Glutamatergic neuron (in vitro differentiated cells): ENCODE measurements around the gene PLA2G6. TPM values are rescaled to one million over a fixed set of nuclear protein-coding genes. Genes with fewer than 3 reads are reported as not detected.

Experiments
- DNase-seq: peaks from one replicate; pipeline ENCODE4 v3.0.0; 2022
- H3K27ac Mint-ChIP-seq: one replicate; pipeline ENCODE4 v1.8.0; 2020; ENCODE audit warnings: mild to moderate bottlenecking, mixed read lengths, inconsistent platforms; ENCODE audit not compliant: unreplicated experiment
- H3K27me3 Mint-ChIP-seq: one replicate; pipeline ENCODE4 v1.8.0; 2020; ENCODE audit warnings: mild to moderate bottlenecking, moderate library complexity, mixed read lengths, inconsistent platforms; ENCODE audit not compliant: unreplicated experiment
- H3K36me3 Mint-ChIP-seq: one replicate; pipeline ENCODE4 v1.8.0; 2020; ENCODE audit warnings: mild to moderate bottlenecking, mixed read lengths, inconsistent platforms; ENCODE audit not compliant: unreplicated experiment
- H3K4me1 Mint-ChIP-seq: one replicate; pipeline ENCODE4 v1.8.0; 2020; ENCODE audit warnings: mild to moderate bottlenecking, low read depth, mixed read lengths, inconsistent platforms; ENCODE audit not compliant: unreplicated experiment
- H3K4me3 Mint-ChIP-seq: one replicate; pipeline ENCODE4 v1.8.0; 2020; ENCODE audit warnings: mild to moderate bottlenecking, mixed read lengths, inconsistent platforms; ENCODE audit not compliant: unreplicated experiment
- H3K9me3 Mint-ChIP-seq: one replicate; pipeline ENCODE4 v1.8.0; 2020; ENCODE audit warnings: mild to moderate bottlenecking, moderate library complexity, mixed read lengths, inconsistent platforms; ENCODE audit not compliant: unreplicated experiment
- CTCF ChIP-seq: fragments of 200-600 bp; sonication (generic); IDR thresholded peaks from one replicate; pipeline ENCODE4 v1.5.0; 2021; ENCODE audit not compliant: partially characterized antibody, unreplicated experiment
- total RNA-seq: library from RNA; stranded (reverse); fragmentation: NEBNext Ultra II Directional; extraction: Animal tissue kit (Norgen Biotek cat#: 25700); gene quantifications from one replicate; pipeline ENCODE4 v1.2.1, GENCODE V29; 2021; ENCODE audit not compliant: unreplicated experiment

The PLA2G6 gene
- total RNA-seq, 1 donor from 2014 or later: 42.2 TPM

DNA sequence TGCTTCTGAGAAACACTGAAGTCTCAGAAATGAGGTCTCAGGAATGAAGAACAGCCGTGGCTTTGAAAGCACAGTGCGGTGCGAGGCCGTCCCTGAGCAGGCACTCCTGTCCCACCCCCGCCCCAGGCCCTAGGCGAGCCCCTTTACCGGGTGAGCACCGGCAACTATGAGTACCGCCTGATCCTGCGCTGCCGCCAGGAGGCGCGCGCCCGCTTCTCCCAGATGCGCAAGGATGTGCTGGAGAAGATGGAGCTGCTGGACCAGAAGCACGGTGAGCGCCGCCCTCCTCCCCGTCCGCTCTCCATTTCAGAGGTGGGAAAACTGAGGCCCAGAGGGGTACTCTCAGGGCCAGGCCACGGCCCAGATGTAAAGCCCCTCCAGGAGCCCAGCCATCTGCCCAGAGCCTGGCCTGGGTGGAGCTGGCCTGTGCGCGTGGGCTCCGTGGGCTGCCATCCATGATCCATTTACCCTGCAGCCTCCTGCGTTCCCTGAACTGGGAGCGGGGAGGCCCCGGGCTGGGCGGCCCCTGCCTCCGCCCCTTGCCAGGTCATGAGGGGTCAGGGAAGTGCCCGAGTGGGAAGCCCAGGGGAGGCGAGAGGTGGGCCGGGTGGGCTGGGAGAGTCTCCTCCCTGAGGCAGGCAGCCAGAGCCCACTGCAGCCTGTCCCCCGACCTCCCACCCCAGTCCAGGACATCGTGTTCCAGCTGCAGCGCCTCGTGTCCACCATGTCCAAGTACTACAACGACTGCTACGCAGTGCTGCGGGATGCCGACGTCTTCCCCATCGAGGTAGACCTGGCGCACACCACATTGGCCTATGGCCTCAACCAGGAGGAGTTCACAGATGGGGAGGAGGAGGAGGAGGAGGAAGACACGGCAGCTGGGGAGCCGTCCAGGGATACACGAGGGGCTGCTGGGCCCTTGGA is 107.2 kb downstream of the PLA2G6 start:
- Mint-ChIP-seq H3K4me3 (no peak overlapping the region), H3K27me3 (peaks cover 10% of the 10 kb centered on the region), H3K27ac (peak overlapping the region; percentile 23), H3K36me3 (no peaks in the 10 kb centered on the region), H3K4me1 (peaks cover 18% of the 10 kb centered on the region), H3K9me3 (peaks cover 7% of the 10 kb centered on the region)
- DNase-seq: peak; percentile 79
- peak; percentile 66 for TF ChIP-seq CTCF

- peak overlapping the region; percentile 23 for H3K27ac Mint-ChIP-seq
- H3K9me3 Mint-ChIP-seq: peaks cover 5% of the 10 kb centered on the region
- H3K4me3 Mint-ChIP-seq: no peak overlapping the region
- DNase-seq: no peak
- peaks cover 8% of the 10 kb centered on the region for H3K27me3 Mint-ChIP-seq
- no peaks in the 10 kb centered on the region for H3K36me3 Mint-ChIP-seq
- peaks cover 19% of the 10 kb centered on the region for H3K4me1 Mint-ChIP-seq
- no peak for TF ChIP-seq CTCF
Measured at GRCh38 chr22:38073150-38074130, 108.2 kb downstream of the PLA2G6 start.

DNA sequence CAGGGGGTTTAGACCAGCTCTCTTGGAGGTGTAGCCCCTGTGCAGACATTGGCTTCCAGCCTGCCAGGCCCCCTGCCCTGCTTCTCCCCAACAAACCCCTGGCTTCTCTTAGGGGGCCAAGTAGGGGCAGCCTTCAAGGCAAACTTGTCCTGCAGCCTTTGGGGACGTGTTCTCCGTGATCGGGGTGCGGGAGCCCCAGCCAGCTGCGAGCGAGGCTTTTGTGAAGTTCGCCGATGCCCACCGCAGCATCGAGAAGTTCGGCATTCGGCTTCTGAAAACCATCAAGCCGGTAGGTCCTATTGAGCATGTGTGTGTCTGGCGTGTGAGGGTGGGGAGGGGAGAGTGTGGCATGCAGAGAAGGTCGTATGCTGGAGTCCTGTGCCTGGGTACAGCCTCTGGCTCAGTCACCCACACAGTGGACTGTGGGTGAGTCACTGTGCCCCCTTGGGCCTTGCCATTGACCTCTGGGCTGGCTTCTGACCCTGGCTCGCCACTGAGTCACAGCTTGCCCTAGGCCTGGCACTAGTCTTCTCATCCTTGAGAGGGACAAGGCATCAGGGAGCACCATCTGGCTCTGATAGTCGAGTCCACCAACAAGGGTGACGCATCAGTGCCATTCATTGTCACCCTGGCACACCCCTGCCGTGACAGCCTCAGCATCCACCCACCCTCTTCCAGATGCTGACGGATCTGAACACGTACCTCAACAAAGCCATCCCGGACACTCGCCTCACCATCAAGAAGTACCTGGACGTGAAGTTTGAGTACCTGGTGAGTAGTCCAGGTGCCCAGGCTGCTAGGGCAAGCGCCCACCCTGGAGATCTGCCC is 109.1 kb downstream of the PLA2G6 start:
- Mint-ChIP-seq H3K27ac (no peak overlapping the region), H3K4me3 (no peak overlapping the region), H3K4me1 (peaks cover 24% of the 10 kb centered on the region), H3K9me3 (peaks cover 5% of the 10 kb centered on the region), H3K36me3 (no peaks in the 10 kb centered on the region), H3K27me3 (peaks cover 11% of the 10 kb centered on the region)
- DNase-seq: no peak
- TF ChIP-seq CTCF: no peak

GRCh38 chr22:38071421-38072321 is 110.0 kb downstream of the PLA2G6 start:
- no peak for TF ChIP-seq CTCF
- peaks cover 29% of the 10 kb centered on the region for H3K4me1 Mint-ChIP-seq
- no peak for DNase-seq
- H3K4me3 Mint-ChIP-seq: no peak overlapping the region
- H3K27ac Mint-ChIP-seq: peak overlapping the region; percentile 88
- peaks cover 8% of the 10 kb centered on the region for H3K9me3 Mint-ChIP-seq
- H3K36me3 Mint-ChIP-seq: no peaks in the 10 kb centered on the region
- peaks cover 11% of the 10 kb centered on the region for H3K27me3 Mint-ChIP-seq
